Muscle of arm (tissue), 14 donors: ENCODE data around the gene NCAPG. TPM values are rescaled to one million over a fixed set of nuclear protein-coding genes. Genes with fewer than 3 reads are reported as not detected.

Experiments
- DNase-seq: peaks from one replicate; pipeline ENCODE4 v3.0.0-alpha.2; 2013
- long read RNA-seq, 11 donors: transcript quantifications; one replicate each; lab custom pipeline, GENCODE V29; 2026
- polyA plus RNA-seq, 12 donors: library from polyadenylated mRNA; unstranded; fragments of 120-200 nt; gene quantifications; one replicate each; pipeline ENCODE4 v1.2.1, GENCODE V29; 2013; ENCODE audit not compliant: insufficient read length in 12 of 12

NCAPG gene
- 10 to 100 TPM in 10 of 12 donors, 1 to 10 TPM in 1, not detected in 1; 8.1 to 24.6 (median 17.3) TPM for polyA plus RNA-seq
- long read RNA-seq, donor 1, partial matches to known transcripts, result 0 of 2 reads
- long read RNA-seq, donor 1, other reads (novel, unspliced or antisense), result 0 of 2 reads
- long read RNA-seq, donor 2, partial matches to known transcripts, result 0 of 1 reads
- long read RNA-seq, donor 2, other reads (novel, unspliced or antisense), result 0 of 1 reads
- long read RNA-seq, donor 3, partial matches to known transcripts, result 0 of 1 reads
- long read RNA-seq, donor 3, other reads (novel, unspliced or antisense), result 0 of 1 reads
- long read RNA-seq, donor 4, partial matches to known transcripts, result 0 of 1 reads
- long read RNA-seq, donor 4, other reads (novel, unspliced or antisense), result 0 of 1 reads
- long read RNA-seq, donor 5, result 0 reads
- long read RNA-seq, donor 6, result 0 reads
- long read RNA-seq, donor 7, partial matches to known transcripts, result 0 of 2 reads
- long read RNA-seq, donor 7, other reads (novel, unspliced or antisense), result 0 of 2 reads
- long read RNA-seq, donor 8, partial matches to known transcripts, result 11 of 11 reads
- long read RNA-seq, donor 8, other reads (novel, unspliced or antisense), result 0 of 11 reads
- long read RNA-seq, donor 9, partial matches to known transcripts, result 0 of 1 reads
- long read RNA-seq, donor 9, other reads (novel, unspliced or antisense), result 0 of 1 reads
- long read RNA-seq, donor 10, result 0 reads
- long read RNA-seq, donor 11, result 0 reads

DNA sequence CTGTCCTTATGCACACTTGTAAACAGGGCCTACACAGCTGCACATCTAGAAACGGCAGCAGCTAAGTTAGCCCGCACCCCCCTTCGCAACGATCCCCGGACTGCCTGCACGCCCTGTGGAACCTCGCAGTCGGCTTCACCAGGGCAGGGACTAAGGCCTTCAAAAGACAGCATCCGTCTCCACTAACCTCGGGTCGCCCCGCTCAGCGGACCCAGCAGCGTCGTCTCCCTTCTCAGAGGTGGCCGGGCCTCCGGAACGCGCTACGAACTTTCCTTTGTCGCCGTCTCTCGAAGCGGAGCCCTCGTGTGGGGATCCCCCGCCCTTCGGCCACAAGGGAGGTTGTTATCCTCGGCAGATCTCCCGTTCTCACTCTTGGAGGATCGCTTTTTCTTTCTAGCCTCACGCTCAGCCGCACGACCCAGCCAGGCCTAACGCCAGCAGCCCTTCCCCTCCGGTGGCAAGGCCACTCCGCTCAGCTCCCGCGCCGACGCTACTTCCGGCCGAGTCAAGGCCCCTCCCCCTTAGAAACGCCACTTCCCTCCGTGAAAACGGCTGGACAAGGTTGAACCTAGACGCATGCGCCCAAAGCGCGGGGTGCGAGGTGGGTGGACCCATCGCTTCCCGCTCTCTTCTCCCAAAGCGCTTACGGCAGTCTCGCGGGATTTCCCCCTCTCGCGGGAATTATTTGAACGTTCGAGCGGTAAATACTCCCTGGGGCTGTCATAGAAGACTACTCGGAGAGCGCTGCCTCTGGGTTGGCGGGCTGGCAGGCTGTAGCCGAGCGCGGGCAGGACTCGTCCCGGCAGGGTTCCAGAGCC lies at the start of gene NCAPG, which contains the start of gene DCAF16:
Gene NCAPG (plus strand): TSS at position 720 of the 818 bp plus-strand sequence. CDS start 99 bp downstream, outside the sequence.
Gene DCAF16 (minus strand): TSS at position 498 of the 818 bp plus-strand sequence. CDS start 6,616 bp downstream, outside the sequence.
- peak; percentile 100 for DNase-seq

GRCh38 chr4:17761062-17761461 lies 49.7 kb upstream of the NCAPG start:
- no peak for DNase-seq

GRCh38 chr4:17762726-17763125 lies 48.1 kb upstream of the NCAPG start:
- DNase-seq, result no peak

- DNase-seq, result no peak
Observed at GRCh38 chr4:17763416-17763815, 47.4 kb upstream of the NCAPG start.

DNA sequence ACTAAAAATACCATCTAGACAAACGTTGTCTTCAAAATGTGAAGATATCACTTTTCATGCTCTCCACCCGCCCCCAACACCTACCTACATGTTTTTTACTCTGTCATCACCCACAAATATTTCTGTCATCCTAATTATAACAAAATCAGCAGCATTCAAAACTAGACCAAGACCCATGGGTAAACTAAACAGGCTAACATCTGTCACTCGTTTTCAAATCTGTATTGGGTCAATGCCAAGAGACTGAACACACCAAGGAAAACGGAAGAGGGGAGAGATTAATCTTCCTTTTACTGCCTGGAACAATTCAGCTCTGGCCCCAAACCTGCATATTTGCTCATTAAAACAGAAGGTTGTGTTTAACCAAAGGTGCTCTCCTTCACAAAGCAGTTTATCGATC lies 46.8 kb upstream of the NCAPG start:
- DNase-seq, result no peak

- DNase-seq, result no peak
Observed at GRCh38 chr4:17765514-17766286, 45.1 kb upstream of the NCAPG start.

DNA sequence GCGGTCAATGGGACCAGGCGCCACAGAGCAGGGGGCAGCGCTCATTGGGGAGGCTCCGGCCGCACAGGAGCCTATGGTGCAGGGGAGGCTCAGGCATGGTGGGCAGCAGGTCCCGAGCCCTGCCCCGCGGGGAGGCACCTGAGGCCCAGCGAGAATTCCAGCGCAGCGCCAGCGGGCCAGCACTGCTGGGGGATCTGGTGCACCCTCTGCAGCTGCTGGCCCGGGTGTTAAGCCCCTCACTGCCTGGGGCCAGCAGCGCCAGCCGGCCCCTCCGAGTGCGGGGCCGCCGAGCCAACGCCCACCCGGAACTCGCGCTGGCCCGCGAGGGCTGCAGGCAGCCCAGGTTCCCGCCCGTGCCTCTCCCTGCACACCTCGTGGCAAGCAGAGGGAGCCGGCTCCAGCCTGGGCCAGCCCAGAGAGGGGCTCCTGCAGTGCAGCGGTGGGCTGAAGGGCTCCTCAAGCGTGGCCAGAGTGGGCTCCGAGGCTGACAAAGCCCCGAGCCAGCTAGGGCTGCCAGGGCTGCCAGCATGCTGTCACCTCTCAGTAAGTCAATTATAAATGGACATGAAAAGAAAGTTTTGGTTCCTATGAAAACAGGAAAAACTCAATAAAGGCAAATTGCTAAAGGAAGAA lies 43.8 kb upstream of the NCAPG start:
- DNase-seq, result no peak

DNA sequence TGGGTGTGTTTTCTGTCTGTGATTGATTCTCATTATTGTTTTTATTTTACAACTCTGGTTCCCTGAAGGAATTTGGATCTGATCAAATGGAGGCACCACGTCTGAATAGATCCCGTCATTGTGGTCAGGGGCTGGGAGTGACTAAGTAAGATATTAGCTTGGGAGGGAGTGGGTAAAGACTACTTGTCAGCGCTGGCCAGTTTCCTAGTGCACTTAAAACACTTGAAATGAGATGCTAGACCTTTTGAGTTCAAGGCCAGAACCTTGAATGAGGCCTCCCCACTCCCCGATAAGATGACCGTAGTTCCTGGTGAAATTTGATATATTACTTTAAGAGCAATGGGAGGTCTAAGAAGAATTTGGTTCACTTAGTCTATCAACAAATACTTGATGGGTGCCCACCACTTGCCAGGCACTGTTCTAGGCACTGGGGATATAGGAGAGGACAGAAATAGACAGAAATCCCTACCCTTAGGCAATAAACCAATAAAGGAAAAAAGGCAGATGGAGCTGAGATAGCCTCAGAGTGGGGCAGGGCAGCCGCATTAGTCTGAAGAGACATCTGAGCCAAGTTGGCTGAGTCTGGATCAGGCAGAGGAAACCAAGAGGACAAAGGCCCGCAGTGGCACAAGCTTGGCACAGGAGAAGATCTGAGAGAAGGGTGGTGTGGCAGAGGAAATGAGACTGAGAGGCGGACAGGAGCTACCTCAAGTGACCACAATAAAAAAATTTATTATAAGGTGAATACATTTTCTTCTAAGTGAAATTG lies 41.2 kb upstream of the NCAPG start:
- DNase-seq, result no peak

DNA sequence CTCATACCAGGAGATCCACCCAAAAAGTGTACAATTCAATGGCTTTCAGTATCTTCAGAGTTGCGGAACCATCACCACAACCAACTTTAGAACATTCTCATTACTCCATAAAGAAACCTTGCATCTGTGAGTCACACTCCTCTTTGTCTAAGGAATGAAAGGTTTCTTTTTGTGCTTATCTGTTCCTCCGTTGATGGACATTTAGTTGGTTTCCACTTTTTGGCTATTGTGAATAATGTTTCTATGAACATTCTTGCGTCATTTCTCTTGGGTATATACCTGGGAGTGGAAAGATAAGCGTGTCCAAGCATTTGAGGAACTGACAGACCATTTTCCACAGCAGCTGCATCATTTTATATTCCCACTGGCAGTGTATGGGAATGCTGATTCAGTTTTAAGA lies 39.9 kb upstream of the NCAPG start:
- no peak for DNase-seq

GRCh38 chr4:17771284-17771908 lies 39.4 kb upstream of the NCAPG start:
- DNase-seq, result no peak

DNA sequence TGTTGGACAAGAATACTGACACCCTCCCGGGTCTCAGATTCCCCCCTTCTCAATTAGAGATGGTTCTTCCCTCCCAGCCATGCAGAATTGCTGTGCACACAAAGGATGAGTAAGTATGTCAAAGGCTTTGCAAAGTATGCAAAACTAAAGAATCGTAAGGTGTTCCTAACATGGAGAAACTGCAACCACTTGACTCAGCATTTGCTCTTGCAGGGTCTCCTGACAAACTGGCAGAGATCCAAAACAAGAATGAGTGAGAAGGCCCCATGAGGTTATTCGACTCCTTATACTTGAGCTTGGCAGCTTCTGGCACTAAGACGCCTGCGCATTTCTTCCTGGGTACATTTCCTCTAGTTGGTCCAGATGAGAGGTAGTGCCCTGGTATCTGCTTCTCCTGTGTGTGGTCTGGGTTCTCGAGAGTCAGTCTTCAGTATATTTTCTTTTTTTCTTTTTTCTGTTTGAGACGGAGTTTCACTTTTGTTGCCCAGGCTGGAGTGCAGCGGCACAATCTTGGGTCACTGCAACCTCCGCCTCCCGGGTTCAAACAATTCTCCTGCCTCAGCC lies 37.6 kb upstream of the NCAPG start:
- no peak for DNase-seq

DNA sequence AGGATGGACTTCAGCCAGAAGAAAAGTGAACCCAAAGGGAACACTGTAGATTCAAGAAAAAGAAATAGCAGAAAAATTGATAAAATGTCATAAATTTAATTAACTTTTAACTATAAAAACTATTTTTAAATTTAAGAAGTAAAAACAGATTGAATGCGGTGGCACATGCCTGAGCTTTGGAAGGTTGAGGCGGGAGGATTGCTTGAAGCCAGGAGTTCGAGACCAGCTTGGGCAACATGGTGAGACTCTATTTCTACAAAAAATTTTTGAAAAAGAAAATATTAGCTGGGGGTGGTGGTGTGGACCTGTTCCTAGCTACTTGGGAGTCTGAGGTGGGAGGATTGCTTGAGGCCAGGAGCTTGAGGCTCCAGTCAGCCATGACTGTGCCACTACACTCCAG lies 32.3 kb upstream of the NCAPG start:
- no peak for DNase-seq

DNA sequence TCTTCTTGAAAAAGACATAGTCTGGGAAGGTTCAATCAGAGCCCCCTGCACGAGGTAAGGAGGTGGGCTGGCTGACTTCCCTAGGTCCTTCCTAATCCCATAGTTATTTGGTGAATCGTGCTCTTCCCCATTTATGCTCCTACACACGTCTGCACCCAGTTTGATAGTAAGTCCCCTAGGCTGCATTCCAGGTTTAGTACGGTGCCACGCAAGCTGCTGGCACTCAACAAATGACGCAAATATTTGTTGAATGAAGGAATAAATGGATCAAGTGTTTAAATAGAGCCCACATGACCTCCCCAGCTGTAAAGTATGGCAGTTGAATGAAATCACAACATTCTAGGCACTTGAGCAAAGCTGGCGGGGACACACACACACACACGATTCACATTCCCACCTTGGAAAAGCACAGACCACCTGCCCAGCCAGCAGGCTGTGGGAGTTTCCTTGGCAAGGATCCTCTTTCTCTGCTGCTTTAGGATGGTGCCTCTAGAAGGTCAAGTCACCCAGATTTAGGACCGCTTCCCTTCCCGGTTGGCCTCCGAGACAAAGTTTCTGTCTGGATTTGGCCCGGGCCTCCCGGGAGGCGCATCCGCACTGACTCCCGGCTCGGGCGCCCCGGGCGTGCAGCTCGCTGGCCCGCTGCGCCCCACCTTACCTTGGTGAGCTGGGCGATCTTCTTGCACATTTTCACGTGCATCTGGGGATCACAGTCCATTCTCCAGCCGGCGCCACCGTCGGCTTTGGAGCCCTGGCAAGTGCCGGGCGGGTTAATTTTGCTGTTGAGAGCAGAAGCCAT lies 30.1 kb upstream of the NCAPG start:
- DNase-seq, result no peak

DNA sequence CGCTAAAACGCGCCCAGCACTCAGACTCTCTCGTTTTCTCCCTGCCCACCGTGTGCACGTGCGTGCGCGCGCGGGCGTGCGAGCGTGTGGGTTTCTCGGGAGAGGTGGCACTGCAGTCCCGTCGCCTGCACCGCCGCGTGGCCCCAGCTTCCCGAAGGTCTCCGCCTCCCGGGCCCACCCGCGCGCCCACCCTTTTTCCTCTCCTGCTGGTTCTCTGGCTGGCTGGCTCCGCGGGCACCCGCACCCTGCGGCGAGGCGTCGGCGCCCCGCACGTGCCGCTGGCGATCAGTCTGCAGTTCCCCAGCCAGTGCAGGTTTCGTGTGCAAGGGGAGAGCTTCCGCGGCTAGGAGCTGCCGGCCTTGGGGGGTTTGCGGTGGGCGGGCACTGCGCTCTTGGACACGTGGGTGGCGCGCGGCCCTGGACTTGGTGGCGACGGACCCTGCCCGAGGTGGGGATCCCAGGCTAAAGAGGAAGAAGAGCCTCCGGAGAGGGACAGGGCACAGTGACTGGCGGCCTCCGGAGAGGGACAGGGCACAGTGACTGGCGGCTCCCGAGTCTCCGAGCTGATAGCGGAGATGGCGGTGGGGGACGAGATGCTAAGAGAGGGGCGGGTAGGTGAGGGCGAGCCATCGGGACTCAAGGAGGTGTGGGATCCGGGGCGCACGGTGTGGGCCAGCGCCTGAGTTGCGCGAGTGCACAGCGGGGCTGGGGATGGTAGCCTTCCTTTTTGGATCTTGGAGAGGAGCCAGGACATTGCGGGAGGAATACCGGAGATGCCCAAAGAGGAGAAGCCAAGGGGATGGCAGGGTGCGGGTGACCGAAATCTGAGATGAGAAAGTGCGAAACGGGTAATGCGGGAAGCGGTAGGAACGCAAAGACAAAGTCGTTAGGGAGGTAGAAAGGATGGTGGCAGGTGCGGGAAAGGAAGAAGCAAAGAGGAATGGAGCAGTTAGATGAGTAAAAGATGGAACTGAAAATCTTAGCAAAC lies 29.2 kb upstream of the NCAPG start, which contains the start of gene FAM184B:
Gene FAM184B (minus strand): TSS at position 322 of the 988 bp plus-strand sequence. CDS start 322 bp downstream, outside the sequence.
- no peak for DNase-seq

- no peak for DNase-seq
Observed at GRCh38 chr4:17785858-17786257, 24.9 kb upstream of the NCAPG start.

GRCh38 chr4:17786567-17786966 lies 24.2 kb upstream of the NCAPG start:
- DNase-seq, result no peak

DNA sequence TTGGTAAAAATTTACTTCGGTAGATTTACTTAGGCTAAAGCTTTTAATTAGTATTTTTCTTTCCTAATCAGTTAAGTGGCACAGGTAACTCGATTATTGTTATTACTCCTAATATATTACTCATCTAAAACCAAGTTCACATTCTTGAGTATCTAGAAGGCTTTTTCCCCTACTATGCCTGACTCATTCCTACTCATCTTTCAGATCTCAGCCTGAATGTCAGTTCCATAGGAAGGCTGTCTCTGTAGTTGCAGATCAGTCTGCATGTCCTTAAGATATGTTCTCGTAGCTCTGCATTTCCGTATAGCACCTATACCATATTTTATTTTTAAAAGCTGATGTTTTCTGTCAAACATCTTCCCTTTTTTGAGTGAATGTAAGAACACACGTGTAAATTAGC lies 23.5 kb upstream of the NCAPG start:
- no peak for DNase-seq
